ENCODE measurements around the gene ABLIM2.

GRCh38 chr4:7928711-7929110 is 229.9 kb downstream of the ABLIM2 start:
- TF ChIP-seq, protein P1, sequence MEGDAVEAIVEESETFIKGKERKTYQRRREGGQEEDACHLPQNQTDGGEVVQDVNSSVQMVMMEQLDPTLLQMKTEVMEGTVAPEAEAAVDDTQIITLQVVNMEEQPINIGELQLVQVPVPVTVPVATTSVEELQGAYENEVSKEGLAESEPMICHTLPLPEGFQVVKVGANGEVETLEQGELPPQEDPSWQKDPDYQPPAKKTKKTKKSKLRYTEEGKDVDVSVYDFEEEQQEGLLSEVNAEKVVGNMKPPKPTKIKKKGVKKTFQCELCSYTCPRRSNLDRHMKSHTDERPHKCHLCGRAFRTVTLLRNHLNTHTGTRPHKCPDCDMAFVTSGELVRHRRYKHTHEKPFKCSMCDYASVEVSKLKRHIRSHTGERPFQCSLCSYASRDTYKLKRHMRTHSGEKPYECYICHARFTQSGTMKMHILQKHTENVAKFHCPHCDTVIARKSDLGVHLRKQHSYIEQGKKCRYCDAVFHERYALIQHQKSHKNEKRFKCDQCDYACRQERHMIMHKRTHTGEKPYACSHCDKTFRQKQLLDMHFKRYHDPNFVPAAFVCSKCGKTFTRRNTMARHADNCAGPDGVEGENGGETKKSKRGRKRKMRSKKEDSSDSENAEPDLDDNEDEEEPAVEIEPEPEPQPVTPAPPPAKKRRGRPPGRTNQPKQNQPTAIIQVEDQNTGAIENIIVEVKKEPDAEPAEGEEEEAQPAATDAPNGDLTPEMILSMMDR (IDR thresholded peaks at IDR 0.05), result no peak
- TF ChIP-seq POLR2A (IDR thresholded peaks at IDR 0.05), result no peak
